ENCODE results near the gene TBCC.

DNA sequence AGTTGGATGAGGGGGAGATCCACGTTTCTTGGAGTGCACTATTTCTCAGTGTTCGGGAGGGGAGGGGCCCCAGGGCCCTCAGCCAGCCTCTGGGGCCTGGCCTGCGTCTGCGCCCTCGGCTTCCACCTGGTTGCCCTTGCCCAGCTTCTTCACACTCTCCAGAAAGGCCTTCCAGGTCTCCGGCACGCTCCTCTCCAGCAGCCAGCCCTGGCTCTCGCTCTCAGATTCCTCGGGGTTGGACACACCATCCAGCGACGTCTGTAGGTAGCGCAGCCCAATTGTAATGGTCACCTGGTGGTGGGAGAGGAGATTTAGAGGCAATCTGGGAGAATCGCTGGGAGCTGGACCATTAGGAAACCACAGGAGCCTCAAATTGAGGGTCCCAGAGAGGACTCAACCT, 47.7 kb downstream of the TBCC start:
- TF ChIP-seq CTCF (IDR thresholded peaks at IDR 0.05) (no peak), POLR2A (IDR thresholded peaks at IDR 0.05) (no peak)
